OCI-LY1 (cell line): ENCODE results near the gene CATSPERZ.

ENCODE experiments used
- CTCF ChIP-seq: fragments of 200-600 bp; sonication (generic), shearing (Covaris generic); IDR thresholded peaks from 2 replicates; pipeline ENCODE4 v1.5.1; 2017; ENCODE audit warnings: mild to moderate bottlenecking, antibody characterized with exemption, low read length, moderate library complexity, mixed read lengths
- EZH2 ChIP-seq: fragments of 200-600 bp; sonication (generic), shearing (Covaris generic); IDR thresholded peaks from 2 replicates; pipeline ENCODE4 v1.8.0; 2017; ENCODE audit warnings: borderline replicate concordance, mixed run types, mild to moderate bottlenecking, antibody characterized with exemption, low read length, moderate library complexity, mixed read lengths

DNA sequence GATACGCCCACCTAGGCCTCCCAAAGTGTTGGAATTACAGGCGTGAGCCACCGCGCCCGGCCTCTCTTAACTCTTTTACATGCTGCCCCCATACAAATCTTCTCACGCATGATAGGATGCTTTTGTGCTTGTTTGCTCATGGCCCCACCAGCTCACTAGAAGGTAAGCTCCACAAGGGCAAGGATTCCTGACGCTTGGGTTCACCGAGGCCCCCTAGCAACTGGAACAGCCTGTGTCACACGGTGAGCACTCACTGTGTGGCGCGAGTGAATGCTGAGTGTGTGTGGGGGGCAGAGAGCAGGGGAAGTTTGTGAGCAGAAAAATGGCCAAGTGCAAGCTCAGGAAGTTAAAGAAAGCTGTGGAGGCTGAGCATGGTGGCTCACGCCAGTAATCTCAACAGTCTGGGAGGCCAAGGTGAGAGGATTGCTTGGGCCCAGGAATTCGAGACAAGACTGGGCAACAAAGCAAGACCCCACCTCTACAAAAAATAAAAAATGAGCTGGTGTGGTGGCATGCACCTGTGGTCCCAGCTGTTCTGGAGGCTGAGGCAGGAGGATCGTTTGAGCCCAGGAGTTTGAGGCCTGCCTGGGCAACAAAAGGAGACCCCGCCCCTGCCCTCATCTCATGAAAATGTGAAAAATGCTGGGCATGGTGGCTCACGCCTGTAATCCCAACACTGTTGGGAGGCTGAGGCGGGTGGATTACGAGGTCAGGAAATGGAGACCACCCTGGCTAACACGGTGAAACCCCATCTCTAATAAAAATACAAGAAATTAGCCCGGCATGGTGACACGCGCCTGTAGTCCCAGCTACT lies 18.0 kb upstream of the CATSPERZ start:
- TF ChIP-seq CTCF (no peak), EZH2 (no peak)
